Naive thymus-derived CD4-positive, alpha-beta T cell (primary cell): ENCODE results near the gene DMWD. TPM values are rescaled to one million over a fixed set of nuclear protein-coding genes. Genes with fewer than 3 reads are reported as not detected.

Experiments
- ATAC-seq: fragments of 150-1000 bp; cut with Tn5 transposase; 2 replicates; pipeline ENCODE4 v1.10.0; 2021; ENCODE audit warnings: mild to moderate bottlenecking, moderate library complexity
- CTCF ChIA-PET: fragments of 350-600 bp; sonication (Branson Sonifier 250); formaldehyde crosslinking; loops from one replicate; lab custom pipeline; 2021; ENCODE audit warnings: antibody characterized with exemption; lab: Charles Lee
- POLR2A ChIA-PET: fragments of 350-600 bp; sonication (Branson Sonifier 250); formaldehyde crosslinking; loops from one replicate; lab custom pipeline; 2021; ENCODE audit warnings: antibody characterized with exemption, inconsistent platforms; lab: Charles Lee
- DNase-seq, 9 donors: peaks; one replicate each; pipeline versions ENCODE4 v3.0.0 to v3.0.0-alpha.2; 2020 to 2022; ENCODE audit warnings: mixed read lengths in 1 of 9
- H3K27ac ChIP-seq: one replicate; pipeline ENCODE4 v1.7.0; 2013; ENCODE audit warnings: mild to moderate bottlenecking, low read depth, low read length, moderate library complexity
- H3K27me3 ChIP-seq, 2 donors: one replicate each; pipeline ENCODE4 v1.7.0; 2013; ENCODE audit warnings: low read length in 2 of 2, mild to moderate bottlenecking in 2 of 2, moderate library complexity in 2 of 2; ENCODE audit not compliant: control insufficient read depth in 2 of 2, insufficient read depth in 2 of 2
- H3K36me3 ChIP-seq, 3 experiments: 1 replicate in 2 of 3; 2 replicates in 1 of 3; pipeline ENCODE4 v1.7.0; 2013; ENCODE audit warnings: low read length in 3 of 3, mild to moderate bottlenecking in 3 of 3, moderate library complexity in 1 of 3; ENCODE audit not compliant: insufficient read depth in 3 of 3, control insufficient read depth in 2 of 3
- H3K4me1 ChIP-seq, 2 donors: one replicate each; pipeline ENCODE4 v1.7.0; 2013; ENCODE audit warnings: low read length in 2 of 2, mild to moderate bottlenecking in 2 of 2, moderate library complexity in 1 of 2; ENCODE audit not compliant: control insufficient read depth in 2 of 2, insufficient read depth in 2 of 2
- H3K4me3 ChIP-seq: 2 replicates; pipeline ENCODE4 v1.7.0; 2013; ENCODE audit warnings: mild to moderate bottlenecking, low read length
- H3K9me3 ChIP-seq, 3 experiments: 1 replicate in 2 of 3; 2 replicates in 1 of 3; pipeline ENCODE4 v1.7.0; 2013; ENCODE audit warnings: low read length in 3 of 3; ENCODE audit not compliant: control insufficient read depth in 2 of 3
- H3K27ac Mint-ChIP-seq, 9 donors: one replicate each; pipeline ENCODE4 v1.8.0; 2020 to 2022; ENCODE audit warnings: mixed read lengths in 9 of 9, mild to moderate bottlenecking in 8 of 9, moderate library complexity in 5 of 9, inconsistent platforms in 2 of 9
- H3K27me3 Mint-ChIP-seq, 5 donors: one replicate each; pipeline ENCODE4 v1.8.0; 2021 to 2022; ENCODE audit warnings: mixed read lengths in 5 of 5, mild to moderate bottlenecking in 1 of 5
- H3K36me3 Mint-ChIP-seq, 5 donors: one replicate each; pipeline ENCODE4 v1.8.0; 2020 to 2022; ENCODE audit warnings: mixed read lengths in 5 of 5, mild to moderate bottlenecking in 3 of 5, inconsistent platforms in 1 of 5
- H3K4me1 Mint-ChIP-seq, 7 donors: one replicate each; pipeline ENCODE4 v1.8.0; 2020 to 2022; ENCODE audit warnings: mixed read lengths in 7 of 7, mild to moderate bottlenecking in 3 of 7, inconsistent platforms in 1 of 7
- H3K4me3 Mint-ChIP-seq, 10 donors: one replicate each; pipeline ENCODE4 v1.8.0; 2020 to 2022; ENCODE audit warnings: mild to moderate bottlenecking in 10 of 10, mixed read lengths in 10 of 10, moderate library complexity in 6 of 10, inconsistent platforms in 2 of 10
- H3K9me3 Mint-ChIP-seq, 11 donors: one replicate each; pipeline ENCODE4 v1.8.0; 2020 to 2022; ENCODE audit warnings: mixed read lengths in 11 of 11, mild to moderate bottlenecking in 4 of 11, inconsistent platforms in 1 of 11, moderate library complexity in 1 of 11
- intact Hi-C, 2 donors: fragments of 100-400 bp; cut with micrococcal nuclease; formaldehyde crosslinking; loops; one replicate each; pipeline ENCODE4 v1.15.1; 2023
- polyA plus RNA-seq, 2 donors: library from polyadenylated mRNA; unstranded; fragments of 300-500 nt; fragmentation: Illumina TruSeq; gene quantifications; one replicate each; pipeline ENCODE4 v1.2.3, GENCODE V29; 2021
- total RNA-seq, 6 experiments: library from RNA in 5 of 6; stranded (reverse) in 5 of 6; gene quantifications; 1 replicate in 5 of 6; 2 replicates in 1 of 6; pipeline ENCODE4 v1.2.3 and lab custom pipeline; 2021 to 2026

DMWD gene
- total and polyA plus RNA-seq, 7 experiments from 2014 or later, result 3.7 to 43.2 (median 22.9) TPM

- no peaks in the 10 kb centered on the region for H3K9me3 ChIP-seq
- Mint-ChIP-seq H3K4me1 (peaks cover 0 to 13% (median 5%) of the 10 kb centered on the region in 7 donors), H3K9me3 (peaks cover 0 to 2% (median 0%) of the 10 kb centered on the region in 11 donors), H3K4me3 (no peak overlapping the region), H3K36me3 (peaks cover 0 to 5% (median 0%) of the 10 kb centered on the region in 5 donors), H3K27ac (no peak overlapping the region), H3K27me3 (peaks cover 0 to 27% (median 22%) of the 10 kb centered on the region in 5 donors)
- H3K36me3 ChIP-seq, result peaks cover 0 to 3% (median 0%) of the 10 kb centered on the region in 3 experiments
- no peak overlapping the region for H3K4me3 ChIP-seq
- CTCF ChIA-PET, result interaction anchor here (0.7 to 0.9 kb wide), 2 partner anchors 9 to 451 kb away, joined by 4 to 5 read pairs; no protein-coding TSS in a partner anchor
- H3K4me1 ChIP-seq, result peaks cover 0 to 4% of the 10 kb centered on the region in 2 donors
- H3K27ac ChIP-seq, result no peak overlapping the region
- intact Hi-C loops, result no loop called here
- ATAC-seq (no peak), DNase-seq (no peak)
- no peaks in the 10 kb centered on the region for H3K27me3 ChIP-seq
- POLR2A ChIA-PET, result no interaction called here
Observed at GRCh38 chr19:45814166-45814780, 21.6 kb upstream of the DMWD start.

DNA sequence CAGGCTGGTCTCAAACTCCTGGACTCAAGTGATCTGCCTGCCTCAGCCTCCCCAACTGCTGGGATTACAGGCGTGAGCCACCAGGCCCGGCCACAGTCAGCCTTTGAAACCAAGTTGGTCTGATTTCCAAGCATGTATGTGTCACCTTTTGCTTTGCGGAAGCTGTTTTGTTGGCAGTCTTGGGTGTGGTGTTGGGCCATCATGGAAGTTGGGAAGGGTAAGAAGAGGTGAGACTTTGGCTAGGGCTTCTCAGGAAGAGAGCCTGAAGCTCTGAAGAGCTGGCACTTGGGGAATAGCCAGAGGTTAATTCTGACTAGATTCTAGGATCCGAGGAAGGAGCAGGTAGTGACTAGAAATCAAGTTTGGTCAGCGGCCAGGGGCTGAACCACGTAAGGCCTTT lies 19.7 kb upstream of the DMWD start:
- peak overlapping the region in 1 of 9 donors; percentile 15 for H3K27ac Mint-ChIP-seq
- intact Hi-C loops, result no loop called here
- peaks cover 0 to 11% (median 4%) of the 10 kb centered on the region in 7 donors for H3K4me1 Mint-ChIP-seq
- Histone ChIP-seq H3K36me3 (no peaks in the 10 kb centered on the region), H3K4me3 (no peak overlapping the region), H3K9me3 (no peaks in the 10 kb centered on the region), H3K27ac (no peak overlapping the region), H3K4me1 (peaks cover 0 to 4% of the 10 kb centered on the region in 2 donors), H3K27me3 (no peaks in the 10 kb centered on the region)
- ChIA-PET POLR2A (no interaction called here), CTCF (no interaction called here)
- peaks cover 0 to 2% (median 0%) of the 10 kb centered on the region in 11 donors for H3K9me3 Mint-ChIP-seq
- H3K36me3 Mint-ChIP-seq, result peaks cover 0 to 5% (median 0%) of the 10 kb centered on the region in 5 donors
- H3K4me3 Mint-ChIP-seq, result no peak overlapping the region
- ATAC-seq (no peak), DNase-seq (no peak)
- H3K27me3 Mint-ChIP-seq, result peaks cover 0 to 28% (median 22%) of the 10 kb centered on the region in 5 donors

- H3K27ac ChIP-seq, result no peak overlapping the region
- H3K36me3 ChIP-seq, result no peaks in the 10 kb centered on the region
- Mint-ChIP-seq H3K4me1 (peaks cover 0 to 7% (median 0%) of the 10 kb centered on the region in 7 donors), H3K27ac (peak overlapping the region in 1 of 9 donors; percentile 14), H3K27me3 (peaks cover 8 to 28% (median 22%) of the 10 kb centered on the region in 5 donors), H3K9me3 (peaks cover 0 to 2% (median 0%) of the 10 kb centered on the region in 11 donors), H3K4me3 (peak overlapping the region in 1 of 10 donors; percentile 26), H3K36me3 (peaks cover 0 to 5% (median 0%) of the 10 kb centered on the region in 5 donors)
- ChIA-PET CTCF (interaction anchor here (0.7 kb wide), 1 partner anchor 977 kb away, joined by 3 read pairs; no protein-coding TSS in a partner anchor), POLR2A (no interaction called here)
- no peaks in the 10 kb centered on the region for H3K9me3 ChIP-seq
- no peaks in the 10 kb centered on the region for H3K4me1 ChIP-seq
- no peak for DNase-seq
- intact Hi-C loops, result no loop called here
- H3K4me3 ChIP-seq, result no peak overlapping the region
- ATAC-seq, result no peak
- H3K27me3 ChIP-seq, result no peaks in the 10 kb centered on the region
Observed at GRCh38 chr19:45809643-45810159, 17.1 kb upstream of the DMWD start.

DNA sequence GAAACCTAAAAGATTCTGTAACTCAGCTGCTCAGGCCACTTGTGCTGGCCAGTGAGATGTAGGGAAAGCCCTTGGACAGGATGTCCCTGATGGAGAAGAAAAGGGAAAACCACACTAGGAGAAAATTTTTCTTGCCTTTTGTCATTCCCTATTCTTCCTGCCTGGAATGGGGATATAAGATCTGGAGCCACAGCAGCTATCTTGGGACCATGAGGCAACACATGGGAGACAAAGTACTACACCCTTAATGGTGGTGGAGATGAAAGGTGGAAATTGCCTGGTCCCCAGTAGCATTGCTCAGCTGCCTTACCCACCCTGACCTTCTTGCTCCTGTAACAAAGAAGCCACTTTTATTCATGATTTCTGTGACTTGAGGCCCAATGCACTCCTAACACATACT lies 13.1 kb upstream of the DMWD start:
- H3K4me1 Mint-ChIP-seq, result peaks cover 0 to 7% (median 0%) of the 10 kb centered on the region in 7 donors
- DNase-seq (no peak), ATAC-seq (no peak)
- no peak overlapping the region for H3K4me3 ChIP-seq
- H3K36me3 Mint-ChIP-seq, result no peaks in the 10 kb centered on the region
- H3K36me3 ChIP-seq, result no peaks in the 10 kb centered on the region
- intact Hi-C loops, result no loop called here
- H3K27ac ChIP-seq, result no peak overlapping the region
- H3K27me3 ChIP-seq, result no peaks in the 10 kb centered on the region
- ChIA-PET POLR2A (no interaction called here), CTCF (interaction anchor here (0.6 kb wide), 1 partner anchor 9 kb away, joined by 5 read pairs; the partner anchor contains the start of gene RSPH6A)
- H3K4me1 ChIP-seq, result no peaks in the 10 kb centered on the region
- H3K27ac Mint-ChIP-seq, result peak overlapping the region in 1 of 9 donors; percentile 18
- no peak overlapping the region for H3K4me3 Mint-ChIP-seq
- peaks cover 4 to 23% (median 8%) of the 10 kb centered on the region in 5 donors for H3K27me3 Mint-ChIP-seq
- no peaks in the 10 kb centered on the region for H3K9me3 ChIP-seq
- peaks cover 0 to 3% (median 0%) of the 10 kb centered on the region in 11 donors for H3K9me3 Mint-ChIP-seq

DNA sequence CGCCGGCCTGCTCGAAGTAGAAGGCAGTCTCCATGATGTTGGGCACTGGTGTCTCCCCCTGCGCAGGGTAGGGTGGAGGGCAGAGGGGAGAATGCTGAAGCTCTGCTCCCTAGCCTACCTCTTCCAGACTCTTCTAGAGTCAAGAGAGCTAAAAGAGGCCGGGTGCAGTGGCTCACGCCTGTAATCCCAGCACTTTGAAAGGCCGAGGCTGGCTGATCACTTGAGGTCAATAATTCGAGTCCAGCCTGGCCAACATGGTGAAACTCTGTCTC lies 12.2 kb upstream of the DMWD start:
- Mint-ChIP-seq H3K27ac (no peak overlapping the region), H3K27me3 (peaks cover 4 to 30% (median 5%) of the 10 kb centered on the region in 5 donors), H3K4me3 (no peak overlapping the region), H3K9me3 (peaks cover 0 to 1% (median 0%) of the 10 kb centered on the region in 11 donors), H3K36me3 (no peaks in the 10 kb centered on the region), H3K4me1 (peaks cover 0 to 7% (median 0%) of the 10 kb centered on the region in 7 donors)
- intact Hi-C loops, result no loop called here
- Histone ChIP-seq H3K27me3 (no peaks in the 10 kb centered on the region), H3K36me3 (no peaks in the 10 kb centered on the region), H3K4me1 (no peaks in the 10 kb centered on the region), H3K4me3 (no peak overlapping the region), H3K9me3 (no peaks in the 10 kb centered on the region), H3K27ac (no peak overlapping the region)
- DNase-seq (no peak), ATAC-seq (no peak)
- POLR2A ChIA-PET, result no interaction called here
- CTCF ChIA-PET, result interaction anchor here (0.7 to 1.6 kb wide), 3 partner anchors 35 to 466 kb away, joined by 3 to 4 read pairs (median 3); no protein-coding TSS in a partner anchor

DNA sequence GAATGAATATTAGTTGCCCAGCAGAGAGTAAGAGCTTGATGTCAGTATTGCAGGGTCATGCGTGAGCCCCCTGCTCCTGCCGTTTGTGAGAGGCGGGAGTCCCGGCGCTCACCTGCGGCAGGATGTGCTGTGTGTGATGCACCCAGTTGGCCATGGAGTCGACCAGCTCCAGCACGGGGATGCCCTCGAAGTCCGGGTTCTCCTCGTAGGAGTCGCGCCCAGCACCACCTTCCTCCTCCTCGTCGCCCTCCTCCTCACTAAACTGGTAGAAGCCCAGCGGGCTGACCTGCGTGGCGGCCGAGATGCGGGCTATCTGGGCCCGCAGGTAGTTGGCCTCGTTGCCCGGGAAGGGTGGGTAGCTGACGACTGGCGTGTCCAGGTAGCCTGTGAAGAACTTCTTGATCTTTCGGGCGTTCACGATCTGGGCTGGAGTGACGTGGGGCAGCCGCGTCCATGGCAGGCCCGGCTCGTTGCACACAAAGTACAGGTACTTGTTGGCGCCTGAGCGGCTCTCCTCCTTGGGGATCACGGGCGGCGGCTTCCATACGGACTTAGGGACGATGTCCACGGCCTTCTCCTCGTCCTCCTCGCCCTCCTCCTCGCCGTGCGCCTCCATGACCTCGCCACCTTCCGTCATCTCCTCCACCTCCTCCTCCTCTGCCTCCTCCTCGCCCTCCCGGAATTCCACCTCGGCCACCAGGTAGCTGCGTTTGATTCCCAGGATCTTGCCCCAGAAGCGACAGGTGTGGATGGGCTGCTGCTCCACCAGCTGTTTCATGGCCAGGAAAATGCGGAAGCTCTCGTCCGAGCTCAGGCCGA lies 11.7 kb upstream of the DMWD start:
- H3K36me3 ChIP-seq, result no peaks in the 10 kb centered on the region
- peaks cover under 1 to 33% (median 5%) of the 10 kb centered on the region in 5 donors for H3K27me3 Mint-ChIP-seq
- H3K27me3 ChIP-seq, result no peaks in the 10 kb centered on the region
- peaks cover 0 to 2% (median 0%) of the 10 kb centered on the region in 7 donors for H3K4me1 Mint-ChIP-seq
- no peak for DNase-seq
- peaks cover 0 to 1% (median 0%) of the 10 kb centered on the region in 11 donors for H3K9me3 Mint-ChIP-seq
- no peak overlapping the region for H3K27ac ChIP-seq
- ChIA-PET CTCF (interaction anchor here (0.7 to 1.6 kb wide), 3 partner anchors 35 to 465 kb away, joined by 3 to 4 read pairs (median 3); no protein-coding TSS in a partner anchor), POLR2A (no interaction called here)
- H3K4me3 ChIP-seq, result no peak overlapping the region
- ATAC-seq, result no peak
- no peak overlapping the region for H3K4me3 Mint-ChIP-seq
- no peaks in the 10 kb centered on the region for H3K9me3 ChIP-seq
- H3K4me1 ChIP-seq, result peaks cover 0 to under 1% of the 10 kb centered on the region in 2 donors
- H3K36me3 Mint-ChIP-seq, result no peaks in the 10 kb centered on the region
- intact Hi-C loops, result no loop called here
- no peak overlapping the region for H3K27ac Mint-ChIP-seq
